LHCN-M2 (cell line): Measurements from ENCODE around the gene C1QTNF1. TPM values are rescaled to one million over a fixed set of nuclear protein-coding genes. Genes with fewer than 3 reads are reported as not detected.
A peak's percentile ranks its signal among the peaks of the same experiment; 100 is the strongest.
"Not testable (repeated sequence)": the region's sequence is repeated elsewhere in the genome, so short reads cannot be mapped to it uniquely, and the experiment has no call there.

ENCODE experiments used
- DNase-seq: peaks from one replicate; pipeline ENCODE4 v3.0.0-alpha.2; 2012; ENCODE audit warnings: low read depth
- total RNA-seq: library from RNA; depleted of rRNA; stranded (reverse); fragments of >200 nt; gene quantifications from 2 replicates; pipeline ENCODE4 v1.2.3, GENCODE V29; 2014

C1QTNF1 gene
- total RNA-seq, 1 experiment from 2014 or later = 6.7 TPM

DNA sequence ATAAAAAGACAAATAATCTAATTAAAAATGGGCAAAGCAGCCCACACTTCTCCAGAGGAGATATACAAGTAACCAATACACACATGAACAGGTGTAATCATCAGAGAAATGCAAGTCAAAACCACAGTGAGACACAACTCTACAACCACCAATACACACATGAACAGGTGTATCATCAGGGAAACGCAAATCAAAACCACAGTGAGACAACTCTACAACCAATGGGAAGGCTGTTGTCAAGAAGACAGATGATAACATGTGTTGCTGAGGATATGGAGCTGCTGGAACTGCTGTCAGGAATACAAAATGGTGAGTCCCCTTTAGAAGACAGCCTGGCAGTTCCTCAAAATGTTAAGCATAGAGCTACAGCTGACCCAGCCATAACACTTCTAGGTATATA, 28.2 kb downstream of the C1QTNF1 start:
- DNase-seq = peak; percentile 72

DNA sequence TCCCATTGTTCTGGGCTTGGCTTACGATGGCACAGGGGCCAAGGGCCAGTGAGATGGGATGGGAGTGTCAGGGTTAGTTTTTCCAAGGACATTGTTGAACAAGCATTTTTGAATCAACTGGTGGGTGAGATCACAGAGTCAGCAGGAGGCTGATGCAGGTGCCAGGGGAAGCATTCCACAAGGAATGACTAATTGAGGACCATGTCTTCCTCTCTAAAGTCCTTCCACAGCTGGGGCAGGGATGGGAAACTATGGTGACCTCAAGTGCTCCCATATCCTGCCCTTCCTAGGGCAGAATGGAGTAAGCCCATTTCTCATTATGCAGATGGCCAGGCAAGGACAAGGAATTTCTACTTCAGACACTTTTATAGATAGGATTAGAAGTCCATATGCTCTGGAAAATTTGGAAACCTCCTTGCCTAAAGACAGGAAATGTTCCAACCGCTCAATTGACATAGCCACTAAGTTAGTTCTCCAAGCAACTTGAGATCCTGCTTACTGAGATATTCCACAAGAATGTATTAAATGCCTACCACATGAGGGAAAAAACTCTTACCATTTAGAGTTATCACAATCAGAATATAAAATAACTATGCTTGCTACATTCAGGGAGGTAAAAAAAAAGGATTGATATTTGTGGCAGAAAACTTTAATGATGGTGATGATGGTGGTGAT, 29.4 kb downstream of the C1QTNF1 start:
- DNase-seq = peak; percentile 58

DNA sequence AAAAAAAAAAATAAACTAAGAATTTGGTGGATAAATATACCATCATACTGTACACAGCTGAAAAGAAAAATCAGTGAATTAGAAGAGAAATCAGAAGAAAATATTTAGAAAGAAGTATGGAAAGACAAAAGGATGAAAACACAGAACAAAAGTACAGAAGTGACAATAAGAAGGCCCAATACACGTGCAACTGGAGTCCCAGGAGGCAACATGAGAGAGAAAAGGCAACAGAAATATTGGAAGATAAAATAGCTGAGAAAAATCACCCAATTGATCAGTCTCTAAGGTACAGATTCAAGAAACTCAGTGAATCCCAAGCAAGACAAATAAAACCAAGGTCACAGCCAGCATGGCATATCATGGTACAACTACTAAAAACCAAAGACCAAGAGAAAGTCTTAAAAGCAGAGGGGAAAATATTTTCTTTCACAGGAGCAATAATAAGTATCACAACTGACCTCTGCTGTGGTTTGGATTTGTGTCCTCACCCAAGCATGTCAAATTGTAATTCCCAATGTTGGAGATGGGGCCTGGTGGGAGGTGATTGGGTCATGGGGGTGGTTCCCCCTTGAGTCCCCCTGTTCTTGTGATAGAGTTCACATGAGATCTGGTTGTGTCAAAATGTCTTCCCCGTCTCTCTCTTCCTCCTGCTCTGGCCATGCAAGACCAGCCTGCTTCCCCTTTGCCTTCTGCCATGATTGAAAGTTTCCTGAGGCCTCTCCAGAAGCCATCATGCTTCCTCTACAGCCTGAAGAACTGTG, 30.4 kb downstream of the C1QTNF1 start:
- no peak for DNase-seq

DNA sequence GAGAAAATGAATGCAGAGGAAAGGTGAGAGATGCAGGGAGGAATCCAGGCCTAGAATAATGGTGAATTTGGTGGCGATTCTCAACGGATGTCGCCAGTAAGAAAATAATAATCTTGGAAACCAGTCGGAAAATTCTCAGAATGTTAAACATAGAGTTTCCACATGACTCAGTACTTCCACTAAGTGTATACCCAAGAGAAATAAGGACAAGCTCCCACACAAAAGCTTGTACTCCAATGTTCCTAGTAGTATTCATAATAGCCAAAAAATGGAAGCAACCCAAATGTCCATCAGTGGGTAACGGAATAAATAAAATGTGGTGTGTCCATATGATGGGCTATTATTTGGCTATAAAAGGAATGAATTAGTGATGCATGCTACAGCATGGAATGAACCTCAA, 31.2 kb downstream of the C1QTNF1 start:
- no peak for DNase-seq

DNA sequence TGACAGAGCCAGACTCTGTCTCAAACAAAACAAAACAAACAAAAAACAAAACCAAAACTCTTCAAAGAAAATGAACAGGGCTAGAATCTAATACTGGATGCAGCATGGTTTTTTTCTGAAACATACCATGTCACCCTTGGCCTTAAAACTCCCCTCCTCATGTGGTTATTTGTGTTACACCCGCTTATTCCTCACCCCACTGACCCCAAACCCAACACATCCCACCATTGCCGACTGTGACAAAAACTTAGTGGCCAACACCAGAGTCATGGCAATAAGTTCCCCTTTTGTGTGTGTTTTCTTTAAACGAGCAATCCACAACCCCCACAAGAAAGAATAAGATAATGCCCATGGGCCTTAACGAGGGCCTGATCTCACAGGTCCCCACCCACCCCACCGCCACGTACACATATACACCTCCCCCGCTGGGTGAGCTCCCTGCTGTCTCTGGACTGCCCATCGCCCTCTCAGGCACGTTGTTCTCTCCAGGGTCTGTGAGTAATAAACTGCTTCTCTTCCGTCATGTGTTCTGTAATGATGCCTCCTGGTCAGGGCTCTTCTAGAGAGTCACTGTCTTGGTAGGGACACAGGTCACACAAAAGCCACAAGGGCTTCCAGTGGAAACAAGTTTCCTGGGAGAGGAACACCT, 33.9 kb downstream of the C1QTNF1 start:
- no peak for DNase-seq

DNA sequence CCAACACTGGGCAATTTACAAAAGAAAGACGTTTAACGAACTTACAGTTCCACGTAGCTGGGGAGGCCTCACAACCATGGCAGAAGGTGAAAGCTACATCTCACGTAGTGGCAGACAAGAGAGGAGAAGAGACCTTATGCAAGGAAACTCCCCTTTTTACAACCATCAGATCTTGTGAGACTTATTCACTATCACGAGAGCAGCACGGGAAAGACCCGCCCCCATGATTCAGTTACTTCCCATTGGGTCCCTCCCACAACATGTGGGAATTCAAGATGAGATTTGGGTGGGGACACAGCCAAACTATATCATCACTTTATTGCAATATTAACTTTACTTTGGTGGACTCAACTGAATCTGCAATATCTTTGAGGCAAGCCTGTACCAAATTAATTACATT, 38.7 kb downstream of the C1QTNF1 start:
- no peak for DNase-seq

DNA sequence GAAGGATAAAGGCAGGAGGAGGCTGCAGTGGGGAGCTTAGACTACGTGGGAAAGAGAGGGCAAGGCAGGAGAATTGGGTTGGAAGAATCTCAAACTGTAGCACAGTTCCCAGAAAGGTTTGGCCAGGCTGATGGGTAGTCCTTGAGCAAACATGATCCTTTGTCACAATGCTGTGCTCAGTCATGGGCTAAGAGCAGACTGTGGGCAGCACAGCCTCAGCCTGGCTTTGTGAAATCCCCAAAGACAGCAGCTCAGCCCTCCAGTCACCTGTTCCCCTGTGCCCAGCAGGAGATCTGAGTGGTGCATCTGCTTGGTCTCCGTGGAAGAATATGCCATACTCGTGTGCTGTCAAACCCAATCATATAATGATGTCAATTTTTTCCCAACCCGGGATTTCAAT, 40.1 kb downstream of the C1QTNF1 start:
- DNase-seq = no peak

DNA sequence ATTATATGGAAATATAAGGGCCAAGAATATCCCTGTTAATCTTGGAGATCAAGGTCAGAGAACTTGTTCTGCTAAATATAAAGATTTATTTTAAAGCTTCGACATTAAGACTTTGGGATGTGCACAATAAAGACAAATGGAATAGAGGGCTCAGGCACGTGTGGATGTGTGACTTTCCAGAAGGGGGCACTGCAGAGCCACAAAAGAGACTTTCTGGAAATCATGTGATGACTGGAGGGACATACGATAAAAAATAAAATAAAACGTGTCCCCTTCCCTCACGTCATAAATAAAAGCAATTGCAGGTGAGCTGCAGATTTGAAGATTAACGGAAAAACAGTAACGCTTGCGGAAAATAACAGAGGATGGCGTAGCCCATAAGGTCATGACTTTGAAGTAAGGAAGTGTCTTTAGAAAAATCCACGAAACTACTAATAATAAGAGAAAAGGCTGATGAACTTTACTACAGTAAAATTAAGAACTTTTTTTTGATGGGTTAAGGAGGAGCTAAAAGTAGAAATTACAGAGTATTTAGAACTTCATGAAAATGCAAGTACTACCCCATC, 41.2 kb downstream of the C1QTNF1 start:
- peak; percentile 40 for DNase-seq

DNA sequence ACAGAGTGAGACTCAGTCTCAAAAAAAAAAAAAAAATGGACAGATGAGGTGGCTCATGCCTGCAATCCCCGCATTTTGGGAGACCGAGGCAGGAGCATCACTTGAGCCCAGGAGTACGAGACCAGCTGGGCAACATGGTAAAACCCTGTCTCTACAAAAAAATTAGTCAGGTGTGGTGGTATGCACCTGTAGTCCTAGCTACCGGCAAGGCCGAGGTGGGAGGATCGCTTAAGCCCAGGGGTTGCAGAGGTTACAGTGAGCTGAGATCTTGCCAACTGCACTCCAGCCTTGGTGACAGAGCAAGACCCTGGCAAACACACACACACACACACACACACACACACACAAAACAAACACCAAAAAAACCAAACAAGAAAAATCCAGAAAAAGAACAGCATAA, 43.0 kb downstream of the C1QTNF1 start:
- DNase-seq = no peak

DNA sequence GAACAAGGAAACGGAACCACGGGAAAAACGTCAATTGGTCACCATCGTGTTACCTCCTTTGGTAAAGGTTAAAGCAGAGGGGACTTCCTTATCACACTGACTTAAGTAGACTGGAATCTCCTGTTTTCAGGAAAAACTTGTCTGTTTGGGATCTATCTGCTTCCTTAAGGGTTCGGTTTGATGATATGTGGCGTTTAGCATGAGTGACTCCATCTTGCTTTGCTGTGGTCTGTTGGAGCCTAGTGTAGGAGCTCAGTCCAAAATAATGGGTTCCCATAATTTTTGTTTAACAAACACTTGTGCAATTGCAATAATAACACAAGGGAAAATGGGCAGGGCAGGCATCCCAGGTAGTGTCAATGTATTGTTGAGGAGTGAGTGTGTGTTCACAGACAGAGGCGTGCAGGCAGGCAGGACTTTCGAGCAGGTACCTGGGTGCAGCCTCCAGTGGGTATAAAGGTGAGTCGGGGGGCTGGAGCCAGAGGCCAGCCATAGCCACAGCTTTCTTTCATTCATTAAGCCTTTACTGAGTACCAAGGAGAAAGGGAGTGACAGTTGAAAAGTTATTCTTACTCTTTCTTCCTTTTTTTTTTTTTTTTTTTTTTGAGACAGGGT, 46.4 kb downstream of the C1QTNF1 start:
- no peak for DNase-seq

DNA sequence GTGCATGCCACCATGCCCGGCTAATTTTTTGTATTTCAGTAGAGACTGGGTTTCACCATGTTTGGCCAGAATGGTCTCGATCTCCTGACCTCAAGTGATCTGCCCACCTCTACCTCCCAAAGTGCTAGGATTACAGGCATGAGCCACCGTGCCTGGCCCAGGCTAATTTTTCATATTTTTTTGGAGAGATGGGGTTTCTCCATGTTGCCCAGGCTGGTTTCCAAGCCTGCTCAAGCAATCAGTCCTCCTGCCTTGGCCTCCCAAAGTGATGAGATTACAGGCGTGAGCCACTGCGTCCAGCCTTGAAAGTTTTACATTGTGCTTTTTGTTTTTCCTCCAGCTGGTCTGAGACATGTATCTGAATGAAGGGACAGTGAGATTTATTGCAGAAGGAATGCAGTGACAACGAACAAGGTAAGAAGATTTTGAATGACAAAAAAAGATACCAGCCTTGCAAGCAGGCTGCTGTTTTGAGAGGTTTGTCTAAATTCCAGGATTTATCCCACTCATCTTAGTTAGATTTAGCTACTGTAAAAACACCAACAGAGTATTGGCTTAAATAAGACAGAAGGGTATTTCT, 47.3 kb downstream of the C1QTNF1 start:
- no peak for DNase-seq

DNA sequence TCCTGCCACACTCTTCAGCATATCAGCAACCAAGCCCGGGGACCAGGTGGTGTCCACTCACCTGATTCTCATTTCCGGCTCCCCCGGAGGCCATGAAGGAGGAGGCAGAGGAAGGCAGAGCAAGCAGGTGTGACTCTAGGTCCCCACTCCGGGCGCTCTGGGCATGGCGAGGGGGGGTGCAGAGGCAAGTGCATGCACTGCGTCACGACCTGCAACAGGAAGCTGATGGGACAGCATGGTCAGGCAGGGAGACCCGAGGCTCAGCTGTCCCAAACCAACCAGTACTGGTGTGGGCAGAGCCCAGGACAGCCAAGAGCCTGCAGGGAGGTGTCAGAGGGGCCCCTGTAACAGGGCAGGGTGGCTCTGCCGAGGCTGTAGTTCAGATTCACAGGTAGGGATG, 48.6 kb downstream of the C1QTNF1 start:
- no peak for DNase-seq

DNA sequence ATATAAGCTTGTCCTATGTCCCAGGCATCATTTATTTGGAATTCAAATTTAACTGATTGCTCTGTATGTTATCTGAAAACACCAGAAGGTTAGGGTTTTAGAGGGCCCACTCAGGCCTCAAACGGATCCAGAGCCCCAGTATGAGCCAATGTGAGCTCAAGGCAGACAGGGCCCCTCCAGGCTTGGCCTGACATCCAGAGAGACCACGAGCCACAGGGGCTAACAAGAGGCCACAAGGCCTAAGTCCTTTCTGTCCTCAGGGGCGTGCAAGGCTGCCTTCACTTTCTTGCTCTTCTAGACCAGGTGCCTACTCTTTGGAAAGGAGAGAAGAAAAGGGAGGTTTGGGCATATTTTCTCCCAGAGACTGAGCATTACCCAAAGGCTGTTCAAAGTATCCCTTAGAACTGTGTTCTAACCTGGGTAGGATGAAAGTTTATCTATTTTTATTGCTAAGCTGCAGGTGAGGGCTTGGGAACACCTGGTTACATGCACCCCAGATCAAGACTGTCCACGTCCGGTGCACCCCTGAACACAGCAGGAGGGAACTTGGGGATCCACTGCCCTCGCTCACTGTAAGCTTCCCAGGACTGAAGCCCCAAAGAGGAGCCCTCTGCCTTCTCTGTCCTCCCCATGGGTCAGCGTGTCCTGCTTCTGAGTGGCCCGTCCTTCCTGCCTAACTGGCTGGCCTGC, 49.2 kb downstream of the C1QTNF1 start:
- DNase-seq = no peak

DNA sequence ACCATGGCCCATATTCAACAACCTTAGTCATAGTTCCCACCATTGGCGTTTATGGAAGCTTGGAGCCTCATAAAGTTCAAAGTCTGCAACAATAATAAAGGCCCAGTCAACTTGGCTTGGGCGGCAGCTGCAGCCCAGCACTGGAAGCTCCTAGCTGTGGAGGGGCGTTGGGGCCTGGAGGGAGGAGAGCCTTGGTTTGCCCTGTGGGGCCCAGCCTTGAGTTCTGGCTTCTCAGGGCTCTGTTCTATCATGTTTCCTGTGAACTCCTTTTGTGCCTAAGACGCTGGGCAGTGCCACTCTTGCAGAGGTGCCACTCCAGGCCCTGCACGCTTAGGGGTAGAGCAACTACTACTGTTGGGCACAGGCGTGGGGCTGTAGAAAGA, 49.7 kb downstream of the C1QTNF1 start:
- no peak for DNase-seq

DNA sequence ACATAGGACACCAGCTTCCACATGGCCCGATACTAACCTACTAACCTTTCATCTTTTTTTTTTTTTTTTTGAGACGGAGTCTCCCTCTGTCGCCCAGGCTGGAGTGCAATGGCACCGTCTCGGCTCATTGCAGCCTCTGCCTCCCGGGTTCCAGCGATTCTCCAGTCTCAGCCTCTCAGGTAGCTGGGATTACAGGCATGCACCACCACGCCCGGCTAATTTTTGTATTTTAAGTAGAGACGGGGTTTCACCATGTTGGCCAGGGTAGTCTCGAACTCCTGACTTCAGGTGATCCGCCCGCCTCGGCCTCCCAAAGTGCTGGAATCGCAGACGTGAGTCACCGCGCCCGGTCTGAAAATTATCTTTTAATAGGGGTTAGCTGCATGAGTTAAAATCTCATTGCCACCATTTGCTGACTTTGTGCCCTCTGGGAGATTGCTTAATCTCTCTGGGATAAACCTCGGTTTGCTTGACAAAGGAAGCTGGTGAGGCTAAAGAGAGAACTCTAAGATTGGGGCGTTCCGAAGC, 50.2 kb downstream of the C1QTNF1 start:
- not testable (repeated sequence) for DNase-seq

DNA sequence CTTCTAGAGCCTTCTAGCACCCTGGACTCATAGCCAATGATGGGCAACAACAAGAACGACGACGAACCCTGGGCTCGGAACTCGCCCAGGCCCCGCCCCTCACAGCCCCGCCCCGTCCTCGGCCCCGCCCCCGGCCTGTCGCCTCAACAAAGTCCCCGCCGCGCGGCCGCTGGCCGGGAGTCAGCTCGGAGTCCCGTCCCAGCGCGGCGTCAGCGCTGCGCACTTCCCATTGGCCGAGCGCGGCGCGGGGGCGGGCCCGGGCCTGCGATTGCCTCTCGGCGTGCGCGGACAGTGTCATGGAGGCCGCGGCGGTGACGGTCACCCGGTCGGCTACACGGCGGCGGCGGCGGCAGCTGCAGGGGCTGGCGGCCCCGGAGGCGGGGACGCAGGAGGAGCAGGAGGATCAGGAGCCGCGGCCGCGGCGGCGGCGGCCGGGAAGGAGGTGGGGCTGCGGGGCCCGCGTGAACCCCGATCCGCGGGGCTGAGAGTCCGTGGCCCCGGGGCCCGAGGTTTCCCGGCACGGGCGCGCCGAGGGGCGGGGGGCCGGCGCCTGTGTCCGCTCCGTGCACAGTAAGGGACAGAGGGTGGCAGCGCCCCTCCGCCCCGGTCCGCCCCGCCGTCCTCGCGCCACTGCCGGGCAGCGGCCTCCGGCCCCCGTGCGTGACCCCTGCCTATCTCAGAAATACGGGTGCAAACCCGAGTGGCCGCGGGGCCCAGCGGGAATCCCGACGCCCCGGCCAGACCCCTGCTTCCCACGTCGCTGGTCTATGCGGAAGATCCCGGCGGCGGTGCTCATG, 50.9 kb downstream of the C1QTNF1 start, which contains the start of gene ENGASE:
Gene ENGASE (plus strand): TSS at position 176 of the 797 bp plus-strand sequence. CDS start 121 bp downstream, at position 297.
- DNase-seq = peak; percentile 87

DNA sequence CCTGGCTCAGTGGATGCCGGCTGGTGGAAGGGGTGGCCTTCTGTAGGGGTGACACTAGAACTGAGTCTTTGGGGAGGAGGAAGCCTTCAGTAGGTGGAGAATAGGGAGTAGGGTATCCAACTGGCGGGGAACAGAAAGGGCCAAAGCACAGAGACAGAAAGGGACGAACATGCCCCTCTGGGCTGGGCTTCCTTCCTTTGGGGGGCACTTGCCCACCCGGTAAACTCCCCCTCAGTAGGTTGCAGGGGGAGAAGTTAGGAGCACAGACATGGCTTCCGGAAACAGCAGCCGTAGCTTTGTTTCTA, 51.4 kb downstream of the C1QTNF1 start:
- no peak for DNase-seq

DNA sequence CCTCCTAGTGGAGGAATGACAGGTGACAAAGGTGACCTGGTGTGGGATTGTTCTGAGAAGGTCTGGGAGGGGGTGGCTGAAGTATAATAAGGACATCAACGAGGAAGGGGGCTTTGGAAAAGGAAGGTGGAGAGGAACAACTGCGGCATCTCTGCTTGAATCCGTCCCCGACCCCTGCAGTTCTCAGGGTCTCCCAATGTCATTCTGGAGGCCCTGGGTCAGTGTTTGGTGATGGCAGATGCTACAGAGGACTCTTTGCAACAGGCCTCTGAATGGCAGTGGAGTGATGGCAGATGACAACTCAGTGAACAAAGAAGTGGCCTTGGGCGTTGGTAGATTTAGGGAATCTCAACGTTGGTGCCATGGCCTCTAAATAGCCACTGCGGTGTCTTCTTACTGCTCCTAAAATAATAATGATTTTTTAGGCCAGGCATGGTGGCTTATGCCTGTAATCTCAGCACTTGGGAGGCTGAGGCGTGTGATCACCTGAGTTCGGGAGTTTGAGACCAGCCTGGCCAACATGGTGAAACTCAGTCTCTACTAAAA, 52.0 kb downstream of the C1QTNF1 start:
- no peak for DNase-seq

DNA sequence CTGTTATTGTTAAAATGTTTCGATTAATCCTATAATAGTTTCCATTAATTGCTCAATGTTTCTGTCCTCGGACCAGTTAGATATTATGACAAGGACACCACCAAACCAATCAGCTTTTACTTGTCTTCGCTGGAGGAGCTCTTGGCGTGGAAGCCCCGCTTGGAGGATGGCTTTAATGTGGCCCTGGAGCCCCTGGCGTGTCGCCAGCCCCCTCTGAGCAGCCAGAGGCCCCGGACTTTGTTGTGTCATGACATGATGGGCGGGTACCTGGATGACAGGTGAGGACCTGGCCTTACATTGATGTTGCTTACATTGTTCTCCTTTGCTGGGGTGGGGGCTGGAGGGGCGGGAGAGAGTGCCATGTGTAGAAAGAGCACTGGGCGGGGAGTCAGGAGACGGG, 53.6 kb downstream of the C1QTNF1 start:
- DNase-seq = no peak
